ENCODE results near the gene CWC22. TPM values are rescaled to one million over a fixed set of nuclear protein-coding genes. Genes with fewer than 3 reads are reported as not detected.
"Not testable (repeated sequence)": the region's sequence is repeated elsewhere in the genome, so short reads cannot be mapped to it uniquely, and the experiment has no call there.

CWC22 gene
- total RNA-seq = 11.8 TPM
- long read RNA-seq, transcript CWC22-201 (20 exons, 2,392 nt) = major isoform, 7 of 11 reads
- long read RNA-seq, partial matches to known transcripts = 1 of 11 reads
- long read RNA-seq, other reads (novel, unspliced or antisense) = 3 of 11 reads

GRCh38 chr2:180006781-180007579 is at the start of gene CWC22:
TSS of gene CWC22 (minus strand) at chr2:180007297. CDS start at chr2:179993341, 13,956 bp downstream.
- peak; percentile 97 for ATAC-seq
- peak; percentile 93 for DNase-seq (ENCODE audit: missing footprints)
- intact Hi-C loops (cut with DNase I) = no loop called here

GRCh38 chr2:180056367-180057118 is 49.4 kb upstream of the CWC22 start:
- ATAC-seq (no peak), DNase-seq (ENCODE audit: missing footprints) (no peak)
- intact Hi-C loops (cut with DNase I) = no loop called here

GRCh38 chr2:180054576-180054975 is 47.5 kb upstream of the CWC22 start:
- ATAC-seq; DNase-seq (ENCODE audit: missing footprints); intact Hi-C loops (cut with DNase I): not testable (repeated sequence)

GRCh38 chr2:180050246-180050645 is 43.1 kb upstream of the CWC22 start:
- ATAC-seq = no peak
- intact Hi-C loops (cut with DNase I) = no loop called here
- DNase-seq (ENCODE audit: missing footprints) = no peak

- intact Hi-C loops (cut with DNase I) = no loop called here
- ATAC-seq (no peak), DNase-seq (ENCODE audit: missing footprints) (no peak)
Measured at GRCh38 chr2:180048251-180048650, 41.2 kb upstream of the CWC22 start.

GRCh38 chr2:180046776-180047175 is 39.7 kb upstream of the CWC22 start:
- intact Hi-C loops (cut with DNase I) = no loop called here
- no peak for ATAC-seq

GRCh38 chr2:180046202-180046601 is 39.1 kb upstream of the CWC22 start:
- DNase-seq (ENCODE audit: missing footprints) (no peak), ATAC-seq (no peak)
- intact Hi-C loops (cut with DNase I) = no loop called here

More at GRCh38 chr2:180046776-180047175, 39.7 kb upstream of the CWC22 start:
- DNase-seq (ENCODE audit: missing footprints) = no peak

- DNase-seq (ENCODE audit: missing footprints) (no peak), ATAC-seq (no peak)
- intact Hi-C loops (cut with DNase I) = no loop called here
Measured at GRCh38 chr2:180040146-180040925, 33.2 kb upstream of the CWC22 start.

GRCh38 chr2:180038997-180039396 is 31.9 kb upstream of the CWC22 start:
- DNase-seq (ENCODE audit: missing footprints) = no peak
- no peak for ATAC-seq
- intact Hi-C loops (cut with DNase I) = no loop called here

- ATAC-seq (no peak), DNase-seq (ENCODE audit: missing footprints) (no peak)
- intact Hi-C loops (cut with DNase I) = no loop called here
Measured at GRCh38 chr2:180033993-180034894, 27.1 kb upstream of the CWC22 start.

GRCh38 chr2:180029575-180029974 is 22.5 kb upstream of the CWC22 start:
- ATAC-seq (no peak), DNase-seq (ENCODE audit: missing footprints) (no peak)
- intact Hi-C loops (cut with DNase I) = no loop called here

GRCh38 chr2:180021850-180022249 is 14.8 kb upstream of the CWC22 start:
- DNase-seq (ENCODE audit: missing footprints) (no peak), ATAC-seq (no peak)
- intact Hi-C loops (cut with DNase I) = no loop called here

GRCh38 chr2:180017784-180018183 is 10.7 kb upstream of the CWC22 start:
- ATAC-seq (no peak), DNase-seq (ENCODE audit: missing footprints) (no peak)
- intact Hi-C loops (cut with DNase I) = no loop called here

- DNase-seq (ENCODE audit: missing footprints) (no peak), ATAC-seq (no peak)
- intact Hi-C loops (cut with DNase I) = no loop called here
Measured at GRCh38 chr2:180016937-180017336, 9.8 kb upstream of the CWC22 start.

- no peak for DNase-seq (ENCODE audit: missing footprints)
- intact Hi-C loops (cut with DNase I) = no loop called here
- no peak for ATAC-seq
Measured at GRCh38 chr2:180015951-180016709, 9.0 kb upstream of the CWC22 start.

- DNase-seq (ENCODE audit: missing footprints) = no peak
- ATAC-seq = no peak
- intact Hi-C loops (cut with DNase I) = no loop called here
Measured at GRCh38 chr2:180012523-180012922, 5.4 kb upstream of the CWC22 start.

- no peak for DNase-seq (ENCODE audit: missing footprints)
- intact Hi-C loops (cut with DNase I) = no loop called here
- ATAC-seq = no peak
Measured at GRCh38 chr2:180010701-180011100, 3.6 kb upstream of the CWC22 start.
